H1 (cell line): ENCODE results near the gene PCDHGA1. TPM values are rescaled to one million over a fixed set of nuclear protein-coding genes. Genes with fewer than 3 reads are reported as not detected.
A peak's percentile ranks its signal among the peaks of the same experiment; 100 is the strongest.

Source experiments
- CTCF ChIA-PET: fragments of 300-600 bp; sonication (Branson Sonifier 250); formaldehyde crosslinking; loops from one replicate; lab custom pipeline; 2021; ENCODE audit not compliant: partially characterized antibody; lab: Charles Lee
- POLR2A ChIA-PET: fragments of 300-600 bp; sonication (Branson Sonifier 250); formaldehyde crosslinking; loops from one replicate; lab custom pipeline; 2021; ENCODE audit warnings: inconsistent platforms; ENCODE audit not compliant: partially characterized antibody; lab: Charles Lee
- DNase-seq, 2 experiments: peaks; one replicate each; pipeline versions ENCODE4 v3.0.0 to v3.0.0-alpha.2; 2010 to 2022; ENCODE audit warnings: low spot score in 2 of 2, low read depth in 1 of 2, mixed read lengths in 1 of 2
- FAIRE-seq: peaks from 2 replicates; lab custom pipeline; 2011; peaks lifted over from hg19 to GRCh38; lab: Jason Lieb, UNC
- H2AFZ ChIP-seq: 2 replicates; pipeline ENCODE4 v1.8.1; 2012; ENCODE audit warnings: low read length, inconsistent platforms
- H2AK5ac ChIP-seq: 2 replicates; pipeline ENCODE4 v1.6.1; 2013; ENCODE audit warnings: low read depth, low read length
- H2BK120ac ChIP-seq: replicated peaks from 2 replicates; pipeline ENCODE3; 2013; ENCODE audit warnings: low read depth, low read length, inconsistent platforms
- H2BK12ac ChIP-seq: 2 replicates; pipeline ENCODE4 v1.6.1; 2013; ENCODE audit warnings: low read depth, low read length
- H2BK15ac ChIP-seq: 2 replicates; pipeline ENCODE4 v1.6.1; 2013; ENCODE audit warnings: low read length
- H2BK20ac ChIP-seq: 2 replicates; pipeline ENCODE4 v1.6.1; 2013; ENCODE audit warnings: low read length
- H2BK5ac ChIP-seq: 2 replicates; pipeline ENCODE4 v1.6.1; 2013; ENCODE audit warnings: low read depth, low read length
- H3K14ac ChIP-seq: 2 replicates; pipeline ENCODE4 v1.6.1; 2013; ENCODE audit warnings: inconsistent platforms; ENCODE audit not compliant: insufficient read length
- H3K18ac ChIP-seq: 2 replicates; pipeline ENCODE4 v1.6.1; 2013; ENCODE audit warnings: low read length; ENCODE audit errors: extremely low read depth
- H3K23ac ChIP-seq: 2 replicates; pipeline ENCODE4 v1.6.1; 2013; ENCODE audit warnings: inconsistent platforms; ENCODE audit not compliant: insufficient read length
- H3K23me2 ChIP-seq: 2 replicates; pipeline ENCODE4 v1.6.1; 2013; ENCODE audit warnings: low read depth, low read length
- H3K27ac ChIP-seq: 2 replicates; pipeline ENCODE4 v1.6.1; 2011; ENCODE audit warnings: low read depth, low read length, inconsistent platforms
- H3K27me3 ChIP-seq, 4 experiments: replicated peaks in 1 of 4; 1 replicate in 1 of 4; 2 replicates in 3 of 4; pipeline versions ENCODE4 v1.6.1 to v1.8.1; 2011 to 2013; ENCODE audit warnings: low read length in 3 of 4, mild to moderate bottlenecking in 3 of 4, inconsistent platforms in 2 of 4, mixed read lengths in 2 of 4, moderate library complexity in 1 of 4; ENCODE audit not compliant: control insufficient read depth in 3 of 4, insufficient read depth in 3 of 4; ENCODE audit errors: extremely low read depth in 1 of 4
- H3K36me3 ChIP-seq, 4 experiments: 2 replicates each; pipeline versions ENCODE4 v1.6.1 to v1.8.1; 2011 to 2013; ENCODE audit warnings: mild to moderate bottlenecking in 4 of 4, low read length in 3 of 4, moderate library complexity in 2 of 4, control low read depth in 1 of 4, inconsistent platforms in 1 of 4; ENCODE audit not compliant: insufficient read depth in 4 of 4, control insufficient read depth in 2 of 4
- H3K4ac ChIP-seq: replicated peaks from 2 replicates; pipeline ENCODE3; 2013; ENCODE audit warnings: low read length, low read depth, mixed read lengths, inconsistent platforms; ENCODE audit not compliant: insufficient read length
- H3K4me1 ChIP-seq, 4 experiments: replicated peaks in 1 of 4; 1 replicate in 1 of 4; 2 replicates in 3 of 4; pipeline versions ENCODE4 v1.6.1 to v1.8.1; 2011 to 2013; ENCODE audit warnings: low read length in 3 of 4, inconsistent platforms in 2 of 4, mixed read lengths in 1 of 4; ENCODE audit not compliant: insufficient read depth in 4 of 4, control insufficient read depth in 3 of 4
- H3K4me2 ChIP-seq, 2 experiments: 2 replicates each; pipeline versions ENCODE4 v1.6.1 to v1.8.1; 2011 to 2013; ENCODE audit warnings: low read depth in 2 of 2, low read length in 2 of 2, control low read depth in 1 of 2, inconsistent platforms in 1 of 2, mild to moderate bottlenecking in 1 of 2; ENCODE audit not compliant: insufficient read depth in 1 of 2
- H3K4me3 ChIP-seq, 4 experiments: fragments of 200-600, 300-600 bp in 1 of 4; sonication (generic), shearing (Covaris generic), sonication (Bioruptor Twin) in 1 of 4; 2 replicates each; pipeline versions ENCODE4 v1.5.1 to v1.8.1; 2011 to 2016; ENCODE audit warnings: low read length in 4 of 4, low read depth in 3 of 4, control low read depth in 2 of 4, inconsistent platforms in 2 of 4, mild to moderate bottlenecking in 2 of 4, mixed read lengths in 1 of 4, moderate library complexity in 1 of 4; ENCODE audit not compliant: insufficient read depth in 2 of 4; ENCODE audit errors: extremely low read depth in 1 of 4
- H3K56ac ChIP-seq: replicated peaks from 2 replicates; pipeline ENCODE3; 2013; ENCODE audit warnings: low read depth, mild to moderate bottlenecking, mixed read lengths, low read length, inconsistent platforms; ENCODE audit not compliant: insufficient read length
- H3K79me1 ChIP-seq: 2 replicates; pipeline ENCODE4 v1.6.1; 2013; ENCODE audit warnings: low read depth, low read length, control low read depth
- H3K79me2 ChIP-seq, 2 experiments: 2 replicates each; pipeline versions ENCODE4 v1.6.1 to v1.8.1; 2012 to 2013; ENCODE audit warnings: low read length in 2 of 2, mild to moderate bottlenecking in 2 of 2, inconsistent platforms in 1 of 2; ENCODE audit not compliant: insufficient read depth in 2 of 2, control insufficient read depth in 1 of 2
- H3K9ac ChIP-seq, 4 experiments: replicated peaks in 1 of 4; 1 replicate in 1 of 4; 2 replicates in 3 of 4; pipeline versions ENCODE4 v1.6.1 to v1.8.1; 2011 to 2013; ENCODE audit warnings: low read depth in 3 of 4, low read length in 3 of 4, control low read depth in 2 of 4, mild to moderate bottlenecking in 2 of 4, moderate library complexity in 2 of 4, inconsistent platforms in 1 of 4; ENCODE audit errors: extremely low read depth in 1 of 4
- H3K9me3 ChIP-seq, 2 experiments: 2 replicates each; pipeline versions ENCODE4 v1.6.1 to v1.8.1; 2012 to 2013; ENCODE audit warnings: mild to moderate bottlenecking in 2 of 2, moderate library complexity in 2 of 2, control low read depth in 1 of 2, inconsistent platforms in 1 of 2, low read depth in 1 of 2, low read length in 1 of 2, mixed read lengths in 1 of 2; ENCODE audit not compliant: insufficient read depth in 2 of 2
- H4K20me1 ChIP-seq, 2 experiments: replicated peaks in 1 of 2; 2 replicates each; pipeline versions ENCODE3 to v1.8.1; 2011 to 2013; ENCODE audit warnings: inconsistent platforms in 2 of 2, low read length in 2 of 2, mild to moderate bottlenecking in 1 of 2; ENCODE audit not compliant: insufficient read depth in 2 of 2, control insufficient read depth in 1 of 2
- H4K5ac ChIP-seq: 2 replicates; pipeline ENCODE4 v1.6.1; 2013; ENCODE audit warnings: low read length, low read depth, mixed read lengths, inconsistent platforms; ENCODE audit not compliant: insufficient read length
- H4K8ac ChIP-seq: 2 replicates; pipeline ENCODE4 v1.8.0; 2013; ENCODE audit warnings: mild to moderate bottlenecking, moderate library complexity, low read length, inconsistent platforms; ENCODE audit not compliant: insufficient read depth; ENCODE audit errors: extremely low read depth
- H4K91ac ChIP-seq: replicated peaks from 2 replicates; pipeline ENCODE3; 2013; ENCODE audit warnings: low read length, mixed read lengths, inconsistent platforms; ENCODE audit not compliant: insufficient read length
- CREB1 ChIP-seq: IDR thresholded peaks from 2 replicates; pipeline ENCODE4 v1.6.1; 2012; ENCODE audit warnings: inconsistent platforms
- EZH2 ChIP-seq: fragments of 200-600 bp; sonication (generic); IDR thresholded peaks from 2 replicates; pipeline ENCODE4 v1.7.1; 2012; ENCODE audit warnings: low read depth, mild to moderate bottlenecking, moderate library complexity, low read length, inconsistent platforms; ENCODE audit not compliant: severe bottlenecking
- RFX5 ChIP-seq: IDR thresholded peaks from 2 replicates; pipeline ENCODE4 v1.6.1; 2011; ENCODE audit warnings: low read depth, low read length, improper control_type of control experiment, borderline replicate concordance
- SP4 ChIP-seq: IDR thresholded peaks from 2 replicates; pipeline ENCODE4 v1.6.1; 2012; ENCODE audit warnings: low read length, inconsistent platforms
- SUZ12 ChIP-seq: fragments of 200-600 bp; sonication (generic); IDR thresholded peaks from 2 replicates; pipeline ENCODE4 v1.6.1; 2012; ENCODE audit warnings: mild to moderate bottlenecking, inconsistent platforms, low read length, moderate library complexity, mixed read lengths
- WGBS, 2 experiments: shearing (Covaris generic) in 1 of 2; methylation state at CpG; one replicate each; pipeline versions ENCODE4 v1.1.6 to v1.1.7; 2013 to 2015; ENCODE audit warnings: low lambda C conversion rate in 2 of 2, mixed read lengths in 2 of 2, inconsistent platforms in 1 of 2, low coverage in 1 of 2, missing lambda C conversion rate in 1 of 2; ENCODE audit not compliant: insufficient replicate concordance in 2 of 2, insufficient coverage in 1 of 2, insufficient read length in 1 of 2; ENCODE audit errors: extremely low coverage in 1 of 2, missing lambda C conversion rate in 1 of 2; 5-methylcytosine and 5-hydroxymethylcytosine counted together
- polyA plus RNA-seq, 7 experiments: library from polyadenylated mRNA; depleted of rRNA in 3 of 7; stranded (reverse) in 5 of 7; unstranded in 2 of 7; fragments of >200 nt in 5 of 7; fragments of 200-250 nt in 2 of 7; gene quantifications; 1 replicate in 5 of 7; 2 replicates in 1 of 7; 4 replicates in 1 of 7; pipeline versions ENCODE4 v1.2.1 to v1.2.3, GENCODE V29; 2011 to 2013; ENCODE audit warnings: missing spikeins in 2 of 7, mixed read lengths in 2 of 7
- total RNA-seq: library from RNA; stranded (reverse); fragmentation: NEBNext Ultra II Directional; extraction: Animal tissue kit (Norgen Biotek cat#: 25700); gene quantifications from 2 replicates; pipeline ENCODE4 v1.2.1, GENCODE V29; 2021
- TF ChIP-seq, protein P1 (sequence below), 3 experiments: IDR thresholded peaks; 1 replicate in 2 of 3; 2 replicates in 1 of 3; pipeline versions ENCODE4 v1.5.1 to v1.6.1; 2011; ENCODE audit warnings: low read length in 3 of 3, mild to moderate bottlenecking in 3 of 3, inconsistent platforms in 2 of 3, low read depth in 1 of 3, moderate library complexity in 1 of 3; ENCODE audit not compliant: insufficient read depth in 1 of 3; ENCODE audit errors: control extremely low read depth in 1 of 3

PCDHGA1 gene
- total and polyA plus RNA-seq, 2 of the 8 experiments (the other 6 are each of a cell fraction or from before 2014, with no cell fraction given) = 0.57 to 0.89 TPM

DNA sequence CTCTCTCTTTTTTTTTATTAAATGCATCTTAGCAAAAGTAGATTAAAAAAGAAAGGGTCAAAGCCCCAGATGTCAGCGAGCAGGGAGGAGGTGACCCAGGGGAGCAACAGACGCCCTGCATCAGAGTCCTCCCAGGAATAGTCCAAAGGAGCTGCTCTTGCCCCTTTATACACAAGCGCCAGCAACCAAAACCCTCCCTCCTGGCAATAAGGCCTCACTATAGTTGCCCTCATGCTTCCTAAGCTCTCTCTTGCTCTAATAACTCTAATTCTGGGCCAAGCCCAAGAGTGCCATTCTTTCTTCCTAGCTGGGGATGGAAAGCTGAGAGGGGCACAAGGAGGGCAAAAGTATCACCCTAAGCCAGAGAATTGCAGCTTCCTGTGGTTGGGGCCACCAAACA is 184.8 kb downstream of the PCDHGA1 start:
- H3K4me1 ChIP-seq = peaks cover 3 to 23% (median 9%) of the 10 kb centered on the region in 4 experiments
- ChIA-PET CTCF (interaction anchor here (0.7 to 50.9 kb wide), 26 partner anchors 8 to 333 kb away, joined by 3 to 1236 read pairs (median 10); partner anchors contain the start of genes PCDHB10, PCDHB11, PCDHB14 and PCDHB15), POLR2A (interaction anchor here (0.6 to 5.1 kb wide), 9 partner anchors 9 to 151 kb away, joined by 3 to 33 read pairs (median 4); partner anchors contain the start of genes PCDHGA11, PCDHGA5 and PCDHGC3)
- no peaks in the 10 kb centered on the region for H3K27me3 ChIP-seq
- H2BK15ac ChIP-seq = no peak overlapping the region
- no peak for TF ChIP-seq SP4
- TF ChIP-seq SUZ12 = no peak
- no peak for TF ChIP-seq EZH2
- TF ChIP-seq RFX5 = no peak
- TF ChIP-seq CREB1 = no peak
- TF ChIP-seq, protein P1, sequence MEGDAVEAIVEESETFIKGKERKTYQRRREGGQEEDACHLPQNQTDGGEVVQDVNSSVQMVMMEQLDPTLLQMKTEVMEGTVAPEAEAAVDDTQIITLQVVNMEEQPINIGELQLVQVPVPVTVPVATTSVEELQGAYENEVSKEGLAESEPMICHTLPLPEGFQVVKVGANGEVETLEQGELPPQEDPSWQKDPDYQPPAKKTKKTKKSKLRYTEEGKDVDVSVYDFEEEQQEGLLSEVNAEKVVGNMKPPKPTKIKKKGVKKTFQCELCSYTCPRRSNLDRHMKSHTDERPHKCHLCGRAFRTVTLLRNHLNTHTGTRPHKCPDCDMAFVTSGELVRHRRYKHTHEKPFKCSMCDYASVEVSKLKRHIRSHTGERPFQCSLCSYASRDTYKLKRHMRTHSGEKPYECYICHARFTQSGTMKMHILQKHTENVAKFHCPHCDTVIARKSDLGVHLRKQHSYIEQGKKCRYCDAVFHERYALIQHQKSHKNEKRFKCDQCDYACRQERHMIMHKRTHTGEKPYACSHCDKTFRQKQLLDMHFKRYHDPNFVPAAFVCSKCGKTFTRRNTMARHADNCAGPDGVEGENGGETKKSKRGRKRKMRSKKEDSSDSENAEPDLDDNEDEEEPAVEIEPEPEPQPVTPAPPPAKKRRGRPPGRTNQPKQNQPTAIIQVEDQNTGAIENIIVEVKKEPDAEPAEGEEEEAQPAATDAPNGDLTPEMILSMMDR (IDR thresholded peaks at IDR 0.05; ENCODE audit: control extremely low read depth in 1 of 3, insufficient read depth in 1 of 3, low read depth in 1 of 3, low read length in 3 of 3) = no peak
- H2BK20ac ChIP-seq = no peak overlapping the region
- H2BK12ac ChIP-seq = no peak overlapping the region
- no peak overlapping the region for H3K27ac ChIP-seq
- 92% methylated on average over 3 of the region's 3 CpGs; no CpG with 5 or more reads in 1 of the 2 experiments for WGBS, 2 experiments
- no peak overlapping the region for H4K91ac ChIP-seq
- no peak overlapping the region for H3K9ac ChIP-seq
- peak overlapping the region; percentile 98 to 100; a peak in 2 of 4 replicates for H3K4me2 ChIP-seq
- no peak for DNase-seq
- H3K23me2 ChIP-seq = peaks cover 15% of the 10 kb centered on the region
- no peak overlapping the region; the same call in 1 of the 2 replicates for H2BK5ac ChIP-seq
- no peak overlapping the region for H2AFZ ChIP-seq
- H2AK5ac ChIP-seq = no peak overlapping the region
- no peak for FAIRE-seq
- no peak overlapping the region for H4K5ac ChIP-seq
- no peak overlapping the region for H3K23ac ChIP-seq
- H4K8ac ChIP-seq = no peak overlapping the region
- no peak overlapping the region for H3K4ac ChIP-seq
- peaks cover 4 to 20% (median 17%) of the 10 kb centered on the region in 4 experiments; a peak in 7 of 8 replicates for H3K36me3 ChIP-seq
- H4K20me1 ChIP-seq = no peaks in the 10 kb centered on the region
- no peak overlapping the region for H3K56ac ChIP-seq
- H3K18ac ChIP-seq = no peak overlapping the region
- no peaks in the 10 kb centered on the region for H3K9me3 ChIP-seq
- H3K4me3 ChIP-seq = no peak overlapping the region; a peak in 1 of 8 replicates
- H3K79me1 ChIP-seq = no peaks in the 10 kb centered on the region
- no peak overlapping the region for H2BK120ac ChIP-seq
- no peaks in the 10 kb centered on the region for H3K79me2 ChIP-seq
- no peak overlapping the region for H3K14ac ChIP-seq
